GM12864 (cell line): Measurements from ENCODE around the gene LPIN3.

Source experiments
- DNase-seq: peaks from one replicate; pipeline ENCODE4 v3.0.0-alpha.2; 2011; ENCODE audit warnings: low read depth
- H3K4me3 ChIP-seq: 2 replicates; pipeline ENCODE4 v1.5.1; 2011; ENCODE audit warnings: mild to moderate bottlenecking, low read depth, low read length, control low read depth
- CTCF ChIP-seq: IDR thresholded peaks from 2 replicates; pipeline ENCODE4 v1.5.1; 2011; ENCODE audit warnings: low read depth, mild to moderate bottlenecking, moderate library complexity, low read length, control low read depth, inconsistent platforms; ENCODE audit errors: missing control alignments

Gene LPIN3

GRCh38 chr20:41344938-41345728 is 4.5 kb downstream of the LPIN3 start:
- no peak for DNase-seq

GRCh38 chr20:41345729-41346067 is 5.1 kb downstream of the LPIN3 start:
- no peak for TF ChIP-seq CTCF

More at GRCh38 chr20:41344938-41345728, 4.5 kb downstream of the LPIN3 start:
- no peak overlapping the region for H3K4me3 ChIP-seq
- TF ChIP-seq CTCF = no peak

GRCh38 chr20:41347523-41348429 is 7.2 kb downstream of the LPIN3 start:
- no peak for DNase-seq
- no peak overlapping the region for H3K4me3 ChIP-seq
- TF ChIP-seq CTCF = no peak

More at GRCh38 chr20:41345729-41346067, 5.1 kb downstream of the LPIN3 start:
- DNase-seq = no peak
- H3K4me3 ChIP-seq = no peak overlapping the region

- H3K4me3 ChIP-seq = no peak overlapping the region
- DNase-seq = no peak
Observed at GRCh38 chr20:41348430-41349172, 8.0 kb downstream of the LPIN3 start.

GRCh38 chr20:41349266-41349665 is 8.6 kb downstream of the LPIN3 start:
- H3K4me3 ChIP-seq = no peak overlapping the region
- TF ChIP-seq CTCF = no peak
- DNase-seq = no peak

More at GRCh38 chr20:41348430-41349172, 8.0 kb downstream of the LPIN3 start:
- TF ChIP-seq CTCF = no peak

GRCh38 chr20:41349943-41350342 is 9.3 kb downstream of the LPIN3 start:
- no peak for TF ChIP-seq CTCF
- DNase-seq = no peak
- H3K4me3 ChIP-seq = no peak overlapping the region
